Stimulated activated CD8-positive, alpha-beta memory T cell treated with anti-CD3 and anti-CD28 coated beads, Interleukin-12 subunit alpha, Interleukin-12 subunit beta, amount 100 ng/mL, for 24 hours (primary cell): Measurements from ENCODE around the gene NAA15.
"Not testable (repeated sequence)": the region's sequence is repeated elsewhere in the genome, so short reads cannot be mapped to it uniquely, and the experiment has no call there.

Experiments used
- DNase-seq: peaks from one replicate; pipeline ENCODE4 v3.0.0-alpha.2; 2020; ENCODE audit errors: extremely low read depth

Gene NAA15

GRCh38 chr4:139301113-139301820 lies at the start of gene NAA15:
Gene NAA15, plus strand, starts transcription at chr4:139301505. Its CDS starts 273 bp downstream, at chr4:139301778.
- DNase-seq: peak; percentile 97

- no peak for DNase-seq
These were observed 48.3 kb upstream of the NAA15 start for GRCh38 chr4:139253046-139253445.

- no peak for DNase-seq
These were observed 47.6 kb upstream of the NAA15 start for GRCh38 chr4:139253713-139254112.

- DNase-seq: not testable (repeated sequence)
These were observed 45.7 kb upstream of the NAA15 start for GRCh38 chr4:139255581-139255980.

- no peak for DNase-seq
These were observed 45.0 kb upstream of the NAA15 start for GRCh38 chr4:139256349-139256748.

GRCh38 chr4:139265654-139266053 lies 35.7 kb upstream of the NAA15 start:
- DNase-seq: no peak

GRCh38 chr4:139266208-139266582 lies 35.1 kb upstream of the NAA15 start:
- no peak for DNase-seq

- DNase-seq: peak; percentile 65
These were observed 34.6 kb upstream of the NAA15 start for GRCh38 chr4:139266583-139267257.

- DNase-seq: no peak
These were observed 34.0 kb upstream of the NAA15 start for GRCh38 chr4:139267301-139267700.

- DNase-seq: no peak
These were observed 27.5 kb upstream of the NAA15 start for GRCh38 chr4:139273835-139274234.

GRCh38 chr4:139274790-139275189 lies 26.5 kb upstream of the NAA15 start:
- no peak for DNase-seq

GRCh38 chr4:139275281-139275735 lies 26.0 kb upstream of the NAA15 start:
- DNase-seq: no peak

GRCh38 chr4:139278485-139278884 lies 22.8 kb upstream of the NAA15 start:
- DNase-seq: no peak

- DNase-seq: no peak
These were observed 22.2 kb upstream of the NAA15 start for GRCh38 chr4:139278912-139279759.

GRCh38 chr4:139279760-139280620 lies 21.3 kb upstream of the NAA15 start, which contains the start of gene MGARP:
Gene MGARP, minus strand, starts transcription at chr4:139280225. Its CDS starts 67 bp downstream, at chr4:139280158.
- DNase-seq: no peak

GRCh38 chr4:139282065-139282720 lies 19.1 kb upstream of the NAA15 start:
- DNase-seq: no peak

- no peak for DNase-seq
These were observed 18.6 kb upstream of the NAA15 start for GRCh38 chr4:139282721-139283075.

- no peak for DNase-seq
These were observed 15.1 kb upstream of the NAA15 start for GRCh38 chr4:139286186-139286698.

GRCh38 chr4:139295206-139295941 lies 5.9 kb upstream of the NAA15 start:
- peak; percentile 96 for DNase-seq

GRCh38 chr4:139295942-139296299 lies 5.4 kb upstream of the NAA15 start:
- DNase-seq: no peak
